SK-N-SH (cell line): ENCODE results near the gene ZNF579. TPM values are rescaled to one million over a fixed set of nuclear protein-coding genes. Genes with fewer than 3 reads are reported as not detected.

Experiments
- CTCF ChIA-PET: fragments of 300-600, 350-600 bp; formaldehyde crosslinking; extraction: SDS; loops from one replicate; lab custom pipeline; 2021; lab: Yijun Ruan, JAX
- POLR2A ChIA-PET: fragments of 350-600 bp; sonication (Branson Sonifier 250); formaldehyde crosslinking; extraction: SDS; loops from one replicate; lab custom pipeline; 2020; ENCODE audit warnings: antibody characterized with exemption, inconsistent platforms; lab: Yijun Ruan, JAX
- DNase-seq: peaks from one replicate; pipeline ENCODE4 v3.0.0; 2012
- H2AFZ ChIP-seq: fragments of 200-600 bp; sonication (generic); 2 replicates; pipeline ENCODE4 v1.8.1; 2016; ENCODE audit warnings: antibody characterized with exemption, mild to moderate bottlenecking, low read depth
- H3F3A ChIP-seq: fragments of 200-600 bp; sonication (generic); replicated peaks from 2 replicates; pipeline ENCODE3; 2016; ENCODE audit warnings: antibody characterized with exemption, mild to moderate bottlenecking; ENCODE audit not compliant: insufficient read depth
- H3K27ac ChIP-seq, 2 experiments: fragments of 200-500 bp in 1 of 2; fragments of 200-600 bp in 1 of 2; sonication (Bioruptor generic) in 1 of 2; sonication (generic), shearing (Covaris generic) in 1 of 2; 2 replicates each; pipeline versions ENCODE4 v1.5.1 to v1.6.1; 2014 to 2016; ENCODE audit warnings: low read depth in 2 of 2, inconsistent platforms in 1 of 2, low read length in 1 of 2, mild to moderate bottlenecking in 1 of 2, mixed read lengths in 1 of 2
- H3K27me3 ChIP-seq: fragments of 200-600 bp; sonication (generic), shearing (Covaris generic); 2 replicates; pipeline ENCODE4 v1.6.1; 2016; ENCODE audit warnings: mixed run types; ENCODE audit not compliant: insufficient read depth
- H3K36me3 ChIP-seq, 2 experiments: fragments of 200-500 bp in 1 of 2; fragments of 200-600 bp in 1 of 2; sonication (Bioruptor generic) in 1 of 2; sonication (generic) in 1 of 2; replicated peaks in 1 of 2; 2 replicates each; pipeline versions ENCODE3 to v1.5.1; 2014 to 2016; ENCODE audit warnings: low read length in 1 of 2, mild to moderate bottlenecking in 1 of 2; ENCODE audit not compliant: insufficient read depth in 2 of 2, control insufficient read depth in 1 of 2
- H3K4me1 ChIP-seq, 2 experiments: fragments of 200-500 bp in 1 of 2; fragments of 200-600 bp in 1 of 2; sonication (Bioruptor generic) in 1 of 2; sonication (generic), shearing (Covaris generic) in 1 of 2; 2 replicates each; pipeline versions ENCODE4 v1.5.1 to v1.6.1; 2014 to 2016; ENCODE audit warnings: low read depth in 1 of 2, low read length in 1 of 2, mixed run types in 1 of 2; ENCODE audit not compliant: insufficient read depth in 2 of 2, control insufficient read depth in 1 of 2
- H3K4me2 ChIP-seq: fragments of 200-600 bp; sonication (generic), shearing (Covaris generic); 2 replicates; pipeline ENCODE4 v1.6.1; 2017; ENCODE audit warnings: mixed run types
- H3K4me3 ChIP-seq, 2 experiments: fragments of 200-500 bp in 1 of 2; fragments of 200-600 bp in 1 of 2; sonication (Bioruptor generic) in 1 of 2; sonication (generic), shearing (Covaris generic) in 1 of 2; 2 replicates each; pipeline versions ENCODE4 v1.5.1 to v1.8.1; 2014 to 2016; ENCODE audit warnings: low read depth in 2 of 2, inconsistent platforms in 1 of 2, low read length in 1 of 2, mild to moderate bottlenecking in 1 of 2, mixed read lengths in 1 of 2, moderate library complexity in 1 of 2
- H3K79me2 ChIP-seq: fragments of 200-600 bp; sonication (generic); 2 replicates; pipeline ENCODE4 v1.8.1; 2017; ENCODE audit warnings: mild to moderate bottlenecking; ENCODE audit not compliant: insufficient read depth
- H3K9ac ChIP-seq: fragments of 200-600 bp; sonication (generic); 2 replicates; pipeline ENCODE4 v1.6.1; 2017; ENCODE audit warnings: mixed run types
- H3K9me2 ChIP-seq: fragments of 200-600 bp; sonication (generic); 2 replicates; pipeline ENCODE4 v1.6.1; 2017; ENCODE audit warnings: mixed run types
- H3K9me3 ChIP-seq: fragments of 200-600 bp; sonication (generic); 2 replicates; pipeline ENCODE4 v1.6.1; 2017; ENCODE audit warnings: mixed run types, mild to moderate bottlenecking, moderate library complexity
- H4K20me1 ChIP-seq: fragments of 200-600 bp; sonication (generic); 2 replicates; pipeline ENCODE4 v1.6.1; 2017; ENCODE audit warnings: mild to moderate bottlenecking, mixed run types; ENCODE audit not compliant: insufficient read depth
- ELF1 ChIP-seq: IDR thresholded peaks from 2 replicates; pipeline ENCODE4 v1.4.0; 2012
- GABPA ChIP-seq: IDR thresholded peaks from 2 replicates; pipeline ENCODE4 v1.4.0; 2012; ENCODE audit warnings: low read depth, mild to moderate bottlenecking
- GATA2 ChIP-seq: sonication (generic); formaldehyde crosslinking; IDR thresholded peaks from 2 replicates; pipeline ENCODE4 v1.5.0; 2020; ENCODE audit warnings: mild to moderate bottlenecking, missing genetic modification reagents
- IRF3 ChIP-seq: fragments of 150-350 bp; IDR thresholded peaks from 2 replicates; pipeline ENCODE4 v1.6.1; 2016; ENCODE audit warnings: mild to moderate bottlenecking, low read depth, low read length
- MEF2A ChIP-seq: IDR thresholded peaks from 2 replicates; pipeline ENCODE4 v1.4.0; 2012; ENCODE audit warnings: low read depth, borderline replicate concordance
- NRF1 ChIP-seq: IDR thresholded peaks from 2 replicates; pipeline ENCODE4 v1.6.1; 2012; ENCODE audit warnings: low read depth, mild to moderate bottlenecking, low read length
- RAD21 ChIP-seq: IDR thresholded peaks from 2 replicates; pipeline ENCODE4 v1.6.1; 2012; ENCODE audit warnings: mild to moderate bottlenecking, low read length
- RCOR1 ChIP-seq: fragments of 150-350 bp; IDR thresholded peaks from 2 replicates; pipeline ENCODE4 v1.6.1; 2017; ENCODE audit warnings: antibody characterized with exemption, low read length
- REST ChIP-seq: IDR thresholded peaks from 2 replicates; pipeline ENCODE4 v1.6.1; 2012; ENCODE audit warnings: mild to moderate bottlenecking, low read depth, low read length, moderate library complexity
- RFX5 ChIP-seq: IDR thresholded peaks from 2 replicates; pipeline ENCODE4 v1.6.1; 2012; ENCODE audit warnings: mild to moderate bottlenecking, improper control_type of control experiment, low read length
- SIN3A ChIP-seq: IDR thresholded peaks from 2 replicates; pipeline ENCODE4 v1.6.1; 2012; ENCODE audit warnings: low read depth, mild to moderate bottlenecking, low read length, moderate library complexity, borderline replicate concordance
- TAF1 ChIP-seq: IDR thresholded peaks from 2 replicates; pipeline ENCODE4 v1.6.1; 2012; ENCODE audit warnings: low read depth, mild to moderate bottlenecking, low read length, moderate library complexity, borderline replicate concordance
- TEAD4 ChIP-seq: IDR thresholded peaks from 2 replicates; pipeline ENCODE4 v1.4.0; 2012; ENCODE audit warnings: mild to moderate bottlenecking, borderline replicate concordance; ENCODE audit not compliant: insufficient read depth
- USF2 ChIP-seq: fragments of 150-350 bp; IDR thresholded peaks from 2 replicates; pipeline ENCODE4 v1.6.1; 2017; ENCODE audit warnings: antibody characterized with exemption, low read length, low read depth, borderline replicate concordance
- ZBTB33 ChIP-seq: IDR thresholded peaks from 2 replicates; pipeline ENCODE4 v1.4.0; 2012; ENCODE audit warnings: low read depth, borderline replicate concordance
- WGBS: methylation state at CpG from one replicate; pipeline ENCODE4 v1.1.6; 2017; ENCODE audit warnings: low lambda C conversion rate; 5-methylcytosine and 5-hydroxymethylcytosine counted together
- polyA plus RNA-seq, 3 experiments: library from polyadenylated mRNA; depleted of rRNA; stranded (reverse); fragments of >200 nt; gene quantifications; 2 replicates each; pipeline ENCODE4 v1.2.3, GENCODE V29; 2012

The ZNF579 gene
- polyA plus RNA-seq, 1 of the 3 experiments (the other 2 are of a cell fraction) = 5.9 TPM

- no peak for TF ChIP-seq REST
- TF ChIP-seq ZBTB33 = no peak
Observed at GRCh38 chr19:55567708-55568328, 12.8 kb downstream of the ZNF579 start (continued).

- no peak overlapping the region for H3K9ac ChIP-seq
- WGBS = 36% methylated on average over 9 of the region's 9 CpGs
- ChIA-PET POLR2A (no interaction called here), CTCF (interaction anchor here (1.2 kb wide), 1 partner anchor 14 kb away, joined by 3 read pairs; the partner anchor contains the start of gene ZNF579)
- no peaks in the 10 kb centered on the region for H3K9me2 ChIP-seq
- no peaks in the 10 kb centered on the region for H3K27me3 ChIP-seq
- H3F3A ChIP-seq = no peaks in the 10 kb centered on the region
- no peaks in the 10 kb centered on the region for H3K9me3 ChIP-seq
- no peak overlapping the region for H3K4me3 ChIP-seq
- no peak for TF ChIP-seq RAD21
- no peak for TF ChIP-seq RFX5
- no peak for TF ChIP-seq GABPA
- no peak for TF ChIP-seq MEF2A
- no peak for TF ChIP-seq RCOR1
- no peak for TF ChIP-seq TAF1
- TF ChIP-seq ELF1 = no peak
- no peaks in the 10 kb centered on the region for H3K4me1 ChIP-seq
- H2AFZ ChIP-seq = no peak overlapping the region
- no peak overlapping the region for H3K4me2 ChIP-seq
- no peaks in the 10 kb centered on the region for H3K79me2 ChIP-seq
- DNase-seq = no peak
- H4K20me1 ChIP-seq = no peaks in the 10 kb centered on the region
- H3K27ac ChIP-seq = no peak overlapping the region
- no peaks in the 10 kb centered on the region for H3K36me3 ChIP-seq
Observed at GRCh38 chr19:55566823-55567222, 13.8 kb downstream of the ZNF579 start.

GRCh38 chr19:55563261-55563690, 17.4 kb downstream of the ZNF579 start:
- H3K36me3 ChIP-seq = no peaks in the 10 kb centered on the region
- H3K27me3 ChIP-seq = no peaks in the 10 kb centered on the region
- TF ChIP-seq SIN3A (no peak), IRF3 (no peak), TEAD4 (no peak), ZBTB33 (no peak), GATA2 (CRISPR knock-in tag) (no peak), USF2 (no peak), NRF1 (no peak)
- no peaks in the 10 kb centered on the region for H3K9me3 ChIP-seq
- H3K79me2 ChIP-seq = no peaks in the 10 kb centered on the region
- no peaks in the 10 kb centered on the region for H3F3A ChIP-seq
- 73% methylated on average over 12 of the region's 12 CpGs for WGBS
- H3K4me2 ChIP-seq = no peak overlapping the region
- no peak overlapping the region for H3K4me3 ChIP-seq
- H2AFZ ChIP-seq = no peak overlapping the region
- H3K9me2 ChIP-seq = no peaks in the 10 kb centered on the region
- CTCF ChIA-PET = no interaction called here
- peak; percentile 46 for DNase-seq
- no peak overlapping the region for H3K9ac ChIP-seq
- no peaks in the 10 kb centered on the region for H4K20me1 ChIP-seq
- POLR2A ChIA-PET = no interaction called here
- no peaks in the 10 kb centered on the region for H3K4me1 ChIP-seq
- H3K27ac ChIP-seq = no peak overlapping the region
